Measurements from ENCODE around the gene ZC3H18.

DNA sequence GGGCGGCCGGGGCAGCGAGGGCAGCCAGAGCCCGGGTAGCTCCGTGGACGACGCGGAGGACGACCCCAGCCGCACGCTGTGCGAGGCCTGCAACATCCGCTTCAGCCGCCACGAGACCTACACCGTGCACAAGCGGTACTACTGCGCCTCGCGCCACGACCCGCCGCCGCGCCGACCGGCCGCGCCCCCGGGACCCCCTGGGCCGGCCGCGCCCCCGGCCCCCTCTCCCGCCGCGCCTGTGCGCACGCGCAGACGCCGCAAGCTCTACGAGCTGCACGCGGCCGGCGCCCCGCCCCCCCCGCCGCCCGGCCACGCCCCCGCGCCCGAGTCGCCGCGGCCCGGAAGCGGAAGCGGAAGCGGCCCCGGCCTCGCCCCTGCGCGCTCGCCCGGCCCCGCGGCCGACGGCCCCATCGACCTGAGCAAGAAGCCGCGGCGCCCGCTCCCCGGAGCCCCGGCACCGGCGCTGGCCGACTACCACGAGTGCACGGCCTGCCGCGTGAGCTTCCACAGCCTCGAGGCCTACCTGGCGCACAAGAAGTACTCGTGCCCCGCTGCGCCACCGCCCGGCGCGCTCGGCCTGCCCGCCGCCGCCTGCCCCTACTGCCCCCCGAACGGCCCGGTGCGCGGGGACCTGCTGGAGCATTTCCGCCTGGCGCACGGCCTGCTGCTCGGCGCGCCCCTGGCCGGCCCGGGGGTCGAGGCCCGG lies 36.1 kb upstream of the ZC3H18 start:
- TF ChIP-seq CTCF (conservative IDR thresholded peaks at IDR 0.05; ENCODE audit: low read depth, low read length) = no peak
- no peak for TF ChIP-seq EZH2 (IDR thresholded peaks at IDR 0.05; ENCODE audit: low read length, unreplicated experiment)
- TF ChIP-seq EZH2phosphoT487 (IDR thresholded peaks at IDR 0.05; ENCODE audit: borderline replicate concordance, low read length) = no peak
